ENCODE measurements around the gene PCDHA8. TPM values are rescaled to one million over a fixed set of nuclear protein-coding genes. Genes with fewer than 3 reads are reported as not detected.
A peak's percentile ranks its signal among the peaks of the same experiment; 100 is the strongest.
"Not testable (repeated sequence)": the region's sequence is repeated elsewhere in the genome, so short reads cannot be mapped to it uniquely, and the experiment has no call there.

Gene PCDHA8
- total RNA-seq, 1 experiment from 2014 or later, result 0.03 TPM

DNA sequence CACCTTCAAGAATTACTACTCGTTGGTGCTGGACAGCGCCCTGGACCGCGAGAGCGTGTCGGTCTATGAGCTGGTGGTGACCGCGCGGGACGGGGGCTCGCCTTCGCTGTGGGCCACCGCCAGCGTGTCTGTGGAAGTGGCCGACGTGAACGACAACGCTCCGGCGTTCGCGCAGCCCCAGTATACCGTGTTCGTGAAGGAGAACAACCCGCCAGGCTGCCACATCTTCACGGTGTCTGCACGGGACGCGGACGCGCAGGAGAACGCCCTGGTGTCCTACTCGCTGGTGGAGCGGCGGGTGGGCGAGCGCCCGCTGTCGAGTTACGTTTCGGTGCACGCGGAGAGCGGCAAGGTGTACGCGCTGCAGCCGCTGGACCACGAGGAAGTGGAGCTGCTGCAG lies 18.0 kb upstream of the PCDHA8 start:
- DNase-seq (ENCODE audit: low spot score); in situ Hi-C loops (cut with HindIII; ENCODE audit: low sequenced_read_pairs): not testable (repeated sequence)

DNA sequence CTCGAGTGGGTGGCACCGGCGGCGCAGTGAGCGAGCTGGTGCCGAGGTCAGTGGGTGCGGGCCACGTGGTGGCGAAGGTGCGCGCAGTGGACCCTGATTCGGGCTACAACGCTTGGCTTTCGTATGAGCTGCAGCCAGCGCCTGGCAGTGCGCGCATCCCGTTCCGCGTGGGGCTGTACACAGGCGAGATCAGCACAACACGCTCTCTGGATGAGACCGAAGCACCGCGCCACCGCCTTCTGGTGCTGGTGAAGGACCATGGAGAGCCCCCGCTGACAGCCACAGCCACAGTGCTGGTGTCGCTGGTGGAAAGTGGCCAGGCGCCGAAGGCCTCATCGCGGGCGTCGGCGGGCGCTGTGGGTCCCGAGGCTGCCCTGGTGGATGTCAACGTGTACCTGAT lies 17.5 kb upstream of the PCDHA8 start:
- in situ Hi-C loops (cut with HindIII; ENCODE audit: low sequenced_read_pairs), result no loop called here
- no peak for DNase-seq (ENCODE audit: low spot score)

DNA sequence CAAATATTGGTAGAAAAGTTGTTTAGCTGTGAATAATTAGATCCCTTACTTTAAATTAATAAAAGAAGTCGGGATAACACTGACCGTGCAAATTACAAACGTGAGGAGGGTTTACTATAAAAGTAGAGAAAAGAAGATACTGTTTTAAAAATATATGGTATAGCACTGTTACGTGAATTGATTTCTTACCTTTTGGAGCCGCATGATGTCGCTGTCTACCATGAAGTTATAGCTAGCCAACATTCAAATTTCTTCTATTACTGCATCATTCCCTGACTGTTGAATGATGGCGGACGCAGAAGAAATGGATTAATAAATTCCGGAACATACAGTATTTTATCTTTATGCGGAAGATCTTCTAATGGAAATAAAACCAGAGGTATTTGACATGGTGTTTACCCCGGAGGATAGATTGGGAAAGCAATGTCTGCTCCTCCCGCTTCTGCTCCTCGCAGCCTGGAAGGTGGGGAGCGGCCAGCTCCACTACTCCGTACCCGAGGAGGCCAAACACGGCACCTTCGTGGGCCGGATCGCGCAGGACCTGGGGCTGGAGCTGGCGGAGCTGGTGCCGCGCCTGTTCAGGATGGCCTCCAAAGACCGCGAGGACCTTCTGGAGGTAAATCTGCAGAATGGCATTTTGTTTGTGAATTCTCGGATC lies 13.2 kb upstream of the PCDHA8 start, which contains the start of gene PCDHA6:
Gene PCDHA6 (plus strand): TSS at position 257 of the 658 bp plus-strand sequence. CDS start 132 bp downstream, at position 389.
- in situ Hi-C loops (cut with HindIII; ENCODE audit: low sequenced_read_pairs), result no loop called here

DNA sequence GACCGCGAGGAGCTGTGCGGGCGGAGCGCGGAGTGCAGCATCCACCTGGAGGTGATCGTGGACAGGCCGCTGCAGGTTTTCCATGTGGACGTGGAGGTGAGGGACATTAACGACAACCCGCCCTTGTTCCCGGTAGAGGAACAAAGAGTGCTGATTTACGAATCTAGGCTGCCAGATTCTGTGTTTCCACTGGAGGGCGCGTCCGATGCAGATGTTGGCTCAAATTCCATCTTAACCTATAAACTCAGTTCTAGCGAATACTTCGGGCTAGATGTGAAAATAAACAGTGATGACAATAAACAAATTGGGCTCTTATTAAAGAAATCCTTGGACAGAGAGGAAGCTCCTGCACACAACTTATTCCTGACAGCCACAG lies 12.6 kb upstream of the PCDHA8 start:
- DNase-seq (ENCODE audit: low spot score), result peak; percentile 11
- in situ Hi-C loops (cut with HindIII; ENCODE audit: low sequenced_read_pairs), result no loop called here

More for the DNA sequence above, 13.2 kb upstream of the PCDHA8 start, which contains the start of gene PCDHA6:
- DNase-seq (ENCODE audit: low spot score), result peak; percentile 27

DNA sequence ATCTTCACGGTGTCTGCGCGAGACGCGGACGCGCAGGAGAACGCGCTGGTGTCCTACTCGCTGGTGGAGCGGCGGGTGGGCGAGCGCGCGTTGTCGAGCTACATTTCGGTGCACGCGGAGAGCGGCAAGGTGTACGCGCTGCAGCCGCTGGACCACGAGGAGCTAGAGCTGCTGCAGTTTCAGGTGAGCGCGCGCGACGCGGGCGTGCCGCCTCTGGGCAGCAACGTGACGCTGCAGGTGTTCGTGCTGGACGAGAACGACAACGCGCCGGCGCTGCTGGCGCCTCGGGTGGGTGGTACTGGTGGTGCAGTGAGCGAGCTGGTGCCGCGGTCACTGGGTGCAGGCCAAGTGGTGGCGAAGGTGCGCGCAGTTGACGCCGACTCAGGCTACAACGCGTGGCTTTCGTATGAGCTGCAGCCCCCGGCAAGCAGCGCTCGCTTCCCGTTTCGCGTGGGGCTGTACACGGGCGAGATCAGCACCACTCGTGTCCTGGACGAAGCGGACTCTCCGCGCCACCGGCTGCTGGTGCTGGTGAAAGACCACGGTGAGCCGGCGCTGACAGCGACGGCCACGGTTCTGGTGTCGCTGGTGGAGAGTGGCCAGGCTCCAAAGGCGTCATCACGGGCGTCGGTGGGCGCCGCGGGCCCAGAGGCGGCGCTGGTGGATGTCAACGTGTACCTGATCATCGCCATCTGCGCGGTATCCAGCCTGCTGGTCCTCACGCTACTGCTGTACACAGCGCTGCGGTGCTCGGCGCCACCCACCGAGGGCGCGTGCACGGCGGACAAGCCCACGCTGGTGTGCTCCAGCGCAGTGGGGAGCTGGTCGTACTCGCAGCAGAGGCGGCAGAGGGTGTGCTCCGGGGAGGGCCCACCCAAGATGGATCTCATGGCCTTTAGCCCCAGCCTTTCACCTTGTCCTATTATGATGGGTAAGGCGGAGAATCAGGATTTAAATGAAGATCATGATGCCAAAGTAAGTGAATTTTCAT lies 11.2 kb upstream of the PCDHA8 start:
- DNase-seq (ENCODE audit: low spot score); in situ Hi-C loops (cut with HindIII; ENCODE audit: low sequenced_read_pairs): not testable (repeated sequence)

DNA sequence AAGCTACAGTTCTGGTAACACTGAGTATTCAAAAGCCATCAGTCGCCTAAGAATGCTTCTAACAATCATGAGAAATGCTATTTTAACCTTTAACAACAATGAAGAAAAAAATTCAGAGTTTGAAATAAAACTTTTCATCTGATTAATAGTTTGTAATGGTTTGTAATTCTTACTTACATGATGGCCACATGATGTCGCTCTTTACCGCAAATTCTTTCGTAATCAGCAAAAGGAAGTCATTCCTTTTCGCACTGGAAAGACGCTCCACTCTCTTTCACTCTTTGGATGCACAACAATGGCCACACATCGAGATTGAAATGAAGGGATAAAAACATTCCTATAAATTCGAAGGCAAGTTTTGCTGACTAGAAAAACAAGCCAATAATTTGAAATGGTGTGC lies 7.0 kb upstream of the PCDHA8 start, which contains the start of gene PCDHA7:
Gene PCDHA7 (plus strand): TSS at position 277 of the 400 bp plus-strand sequence. CDS start 115 bp downstream, at position 392.
- DNase-seq (ENCODE audit: low spot score), result peak; percentile 51
- in situ Hi-C loops (cut with HindIII; ENCODE audit: low sequenced_read_pairs), result no loop called here

DNA sequence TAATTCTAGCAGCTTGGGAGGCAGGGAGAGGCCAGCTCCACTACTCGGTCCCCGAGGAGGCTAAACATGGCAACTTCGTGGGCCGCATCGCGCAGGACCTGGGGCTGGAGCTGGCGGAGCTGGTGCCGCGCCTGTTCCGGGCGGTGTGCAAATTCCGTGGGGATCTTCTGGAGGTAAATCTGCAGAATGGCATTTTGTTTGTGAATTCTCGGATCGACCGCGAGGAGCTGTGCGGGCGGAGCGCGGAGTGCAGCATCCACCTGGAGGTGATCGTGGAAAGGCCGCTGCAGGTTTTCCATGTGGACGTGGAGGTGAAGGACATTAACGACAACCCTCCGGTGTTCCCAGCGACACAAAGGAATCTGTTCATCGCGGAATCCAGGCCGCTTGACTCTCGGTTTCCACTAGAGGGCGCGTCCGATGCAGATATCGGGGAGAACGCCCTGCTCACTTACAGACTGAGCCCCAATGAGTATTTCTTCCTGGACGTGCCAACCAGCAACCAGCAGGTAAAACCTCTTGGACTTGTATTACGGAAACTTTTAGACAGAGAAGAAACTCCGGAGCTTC lies 6.5 kb upstream of the PCDHA8 start:
- DNase-seq (ENCODE audit: low spot score); in situ Hi-C loops (cut with HindIII; ENCODE audit: low sequenced_read_pairs): not testable (repeated sequence)

DNA sequence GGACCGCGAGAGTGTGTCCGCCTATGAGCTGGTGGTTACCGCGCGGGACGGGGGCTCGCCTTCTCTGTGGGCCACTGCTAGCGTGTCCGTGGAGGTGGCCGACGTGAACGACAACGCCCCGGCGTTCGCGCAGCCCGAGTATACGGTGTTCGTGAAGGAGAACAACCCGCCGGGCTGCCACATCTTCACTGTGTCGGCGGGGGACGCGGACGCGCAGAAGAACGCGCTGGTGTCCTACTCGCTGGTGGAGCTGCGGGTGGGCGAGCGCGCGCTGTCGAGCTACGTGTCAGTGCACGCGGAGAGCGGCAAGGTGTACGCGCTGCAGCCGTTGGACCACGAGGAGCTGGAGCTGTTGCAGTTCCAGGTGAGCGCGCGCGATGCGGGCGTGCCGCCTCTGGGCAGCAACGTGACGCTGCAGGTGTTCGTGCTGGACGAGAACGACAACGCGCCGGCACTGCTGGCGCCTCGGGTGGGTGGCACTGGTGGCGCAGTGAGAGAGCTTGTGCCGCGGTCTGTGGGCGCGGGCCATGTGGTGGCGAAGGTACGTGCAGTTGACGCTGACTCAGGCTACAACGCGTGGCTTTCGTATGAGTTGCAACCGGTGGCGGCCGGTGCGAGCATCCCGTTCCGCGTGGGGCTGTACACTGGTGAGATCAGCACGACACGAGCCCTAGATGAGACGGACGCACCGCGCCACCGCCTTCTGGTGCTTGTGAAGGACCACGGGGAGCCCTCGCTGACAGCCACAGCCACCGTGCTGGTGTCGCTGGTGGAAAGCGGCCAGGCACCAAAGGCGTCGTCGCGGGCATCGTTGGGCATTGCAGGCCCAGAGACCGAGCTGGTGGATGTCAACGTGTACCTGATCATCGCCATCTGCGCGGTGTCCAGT lies 5.1 kb upstream of the PCDHA8 start:
- in situ Hi-C loops (cut with HindIII; ENCODE audit: low sequenced_read_pairs), result no loop called here
- no peak for DNase-seq (ENCODE audit: low spot score)

DNA sequence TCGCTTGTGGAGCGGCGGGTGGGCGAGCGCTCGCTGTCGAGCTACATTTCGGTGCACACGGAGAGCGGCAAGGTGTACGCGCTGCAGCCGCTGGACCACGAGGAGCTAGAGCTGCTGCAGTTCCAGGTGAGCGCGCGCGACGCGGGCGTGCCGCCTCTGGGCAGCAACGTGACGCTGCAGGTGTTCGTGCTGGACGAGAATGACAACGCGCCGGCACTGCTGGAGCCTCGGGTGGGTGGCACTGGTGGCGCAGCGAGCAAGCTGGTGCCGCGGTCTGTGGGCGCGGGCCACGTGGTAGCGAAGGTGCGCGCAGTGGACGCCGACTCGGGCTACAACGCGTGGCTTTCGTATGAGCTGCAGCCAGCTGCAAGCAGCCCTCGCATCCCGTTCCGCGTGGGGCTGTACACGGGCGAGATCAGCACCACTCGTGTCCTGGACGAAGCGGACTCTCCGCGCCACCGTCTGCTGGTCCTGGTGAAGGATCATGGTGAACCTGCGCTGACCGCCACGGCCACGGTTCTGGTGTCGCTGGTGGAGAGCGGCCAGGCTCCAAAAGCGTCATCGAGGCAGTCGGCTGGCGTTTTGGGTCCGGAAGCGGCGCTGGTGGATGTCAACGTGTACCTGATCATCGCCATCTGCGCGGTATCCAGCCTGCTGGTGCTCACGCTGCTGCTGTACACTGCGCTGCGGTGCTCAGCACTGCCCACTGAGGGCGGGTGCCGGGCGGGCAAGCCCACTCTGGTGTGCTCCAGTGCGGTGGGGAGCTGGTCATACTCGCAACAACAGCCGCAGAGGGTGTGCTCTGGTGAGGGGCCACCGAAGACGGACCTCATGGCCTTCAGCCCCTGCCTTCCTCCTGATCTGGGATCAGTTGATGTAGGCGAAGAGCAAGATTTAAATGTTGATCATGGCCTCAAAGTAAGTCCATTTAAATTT lies 2.1 kb downstream of the PCDHA8 start:
- DNase-seq (ENCODE audit: low spot score), result no peak
- in situ Hi-C loops (cut with HindIII; ENCODE audit: low sequenced_read_pairs), result no loop called here

DNA sequence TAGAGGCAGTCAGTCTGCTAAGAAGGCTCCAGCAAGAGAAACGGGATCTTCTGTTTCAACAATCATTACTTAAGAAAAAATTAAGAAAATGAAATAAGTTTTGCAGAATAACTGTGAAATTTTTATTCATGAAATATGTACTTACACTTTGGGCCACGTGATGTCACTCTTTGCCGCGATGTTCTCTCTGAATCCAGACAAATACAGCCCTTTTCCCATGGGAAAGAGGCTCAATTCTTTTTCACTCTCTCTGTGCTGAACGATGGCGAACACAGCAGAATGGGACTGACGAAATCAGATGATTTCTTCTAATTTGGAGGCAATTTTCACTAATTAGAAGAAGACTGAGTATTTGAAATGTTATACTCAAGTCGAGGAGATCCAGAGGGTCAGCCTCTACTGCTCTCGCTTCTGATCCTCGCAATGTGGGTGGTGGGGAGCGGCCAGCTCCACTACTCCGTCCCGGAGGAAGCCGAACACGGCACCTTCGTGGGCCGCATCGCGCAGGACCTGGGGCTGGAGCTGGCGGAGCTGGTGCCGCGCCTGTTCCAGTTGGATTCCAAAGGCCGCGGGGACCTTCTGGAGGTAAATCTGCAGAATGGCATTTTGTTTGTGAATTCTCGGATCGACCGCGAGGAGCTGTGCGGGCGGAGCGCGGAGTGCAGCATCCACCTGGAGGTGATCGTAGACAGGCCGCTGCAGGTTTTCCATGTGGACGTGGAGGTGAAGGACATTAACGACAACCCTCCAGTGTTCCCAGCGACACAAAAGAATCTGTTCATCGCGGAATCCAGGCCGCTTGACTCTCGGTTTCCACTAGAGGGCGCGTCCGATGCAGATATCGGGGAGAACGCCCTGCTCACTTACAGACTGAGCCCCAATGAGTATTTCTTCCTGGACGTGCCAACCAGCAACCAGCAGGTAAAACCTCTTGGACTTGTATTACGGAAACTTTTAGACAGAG lies 7.4 kb downstream of the PCDHA8 start, which contains the start of gene PCDHA9:
Gene PCDHA9 (plus strand): TSS at position 244 of the 964 bp plus-strand sequence. CDS start 114 bp downstream, at position 358.
- DNase-seq (ENCODE audit: low spot score); in situ Hi-C loops (cut with HindIII; ENCODE audit: low sequenced_read_pairs): not testable (repeated sequence)

DNA sequence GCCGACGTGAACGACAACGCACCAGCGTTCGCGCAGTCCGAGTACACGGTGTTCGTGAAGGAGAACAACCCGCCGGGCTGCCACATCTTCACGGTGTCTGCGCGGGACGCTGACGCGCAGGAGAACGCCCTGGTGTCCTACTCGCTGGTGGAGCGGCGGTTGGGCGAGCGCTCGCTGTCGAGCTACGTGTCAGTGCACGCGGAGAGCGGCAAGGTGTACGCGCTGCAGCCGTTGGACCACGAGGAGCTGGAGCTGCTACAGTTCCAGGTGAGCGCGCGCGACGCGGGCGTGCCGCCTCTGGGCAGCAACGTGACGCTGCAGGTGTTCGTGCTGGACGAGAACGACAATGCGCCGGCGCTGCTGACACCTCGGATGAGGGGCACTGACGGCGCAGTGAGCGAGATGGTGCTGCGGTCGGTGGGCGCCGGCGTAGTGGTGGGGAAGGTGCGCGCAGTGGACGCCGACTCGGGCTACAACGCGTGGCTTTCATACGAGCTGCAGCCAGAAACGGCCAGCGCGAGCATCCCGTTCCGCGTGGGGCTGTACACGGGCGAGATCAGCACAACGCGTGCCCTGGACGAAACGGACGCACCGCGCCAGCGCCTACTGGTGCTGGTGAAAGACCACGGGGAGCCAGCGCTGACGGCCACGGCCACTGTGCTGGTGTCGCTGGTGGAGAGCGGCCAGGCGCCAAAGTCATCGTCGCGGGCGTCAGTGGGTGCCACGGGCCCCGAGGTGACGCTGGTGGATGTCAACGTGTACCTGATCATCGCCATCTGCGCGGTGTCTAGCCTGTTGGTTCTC lies 9.0 kb downstream of the PCDHA8 start:
- DNase-seq (ENCODE audit: low spot score); in situ Hi-C loops (cut with HindIII; ENCODE audit: low sequenced_read_pairs): not testable (repeated sequence)

DNA sequence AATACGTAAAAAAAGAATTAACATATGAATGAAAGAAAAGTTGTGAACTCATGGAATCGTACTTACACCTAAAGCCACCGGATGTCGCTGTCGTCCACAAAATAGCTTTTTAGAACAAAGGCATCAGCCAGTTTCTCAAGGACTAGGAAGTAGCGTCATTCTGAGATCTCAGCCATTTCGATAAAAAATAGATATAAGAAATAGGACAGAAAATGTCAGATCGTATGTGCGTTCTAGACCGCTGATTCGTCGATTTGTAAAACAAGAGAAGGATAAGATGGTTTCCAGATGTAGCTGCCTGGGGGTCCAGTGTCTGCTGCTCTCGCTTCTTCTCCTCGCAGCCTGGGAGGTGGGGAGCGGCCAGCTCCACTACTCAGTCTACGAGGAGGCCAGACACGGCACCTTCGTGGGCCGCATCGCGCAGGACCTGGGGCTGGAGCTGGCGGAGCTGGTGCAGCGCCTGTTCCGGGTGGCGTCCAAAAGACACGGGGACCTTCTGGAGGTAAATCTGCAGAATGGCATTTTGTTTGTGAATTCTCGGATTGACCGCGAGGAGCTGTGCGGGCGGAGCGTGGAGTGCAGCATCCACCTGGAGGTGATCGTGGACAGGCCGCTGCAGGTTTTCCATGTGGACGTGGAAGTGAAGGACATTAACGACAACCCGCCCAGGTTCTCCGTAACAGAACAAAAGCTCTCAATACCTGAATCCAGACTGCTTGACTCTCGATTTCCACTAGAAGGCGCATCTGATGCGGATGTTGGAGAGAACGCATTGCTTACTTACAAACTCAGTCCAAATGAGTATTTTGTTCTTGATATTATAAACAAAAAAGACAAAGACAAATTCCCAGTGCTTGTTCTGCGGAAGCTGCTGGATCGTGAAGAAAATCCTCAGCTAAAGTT lies 15.0 kb downstream of the PCDHA8 start, which contains the start of gene PCDHA10:
Gene PCDHA10 (plus strand): TSS at position 126 of the 903 bp plus-strand sequence. CDS start 152 bp downstream, at position 278.
- peak; percentile 25 for DNase-seq (ENCODE audit: low spot score)
- in situ Hi-C loops (cut with HindIII; ENCODE audit: low sequenced_read_pairs), result no loop called here

DNA sequence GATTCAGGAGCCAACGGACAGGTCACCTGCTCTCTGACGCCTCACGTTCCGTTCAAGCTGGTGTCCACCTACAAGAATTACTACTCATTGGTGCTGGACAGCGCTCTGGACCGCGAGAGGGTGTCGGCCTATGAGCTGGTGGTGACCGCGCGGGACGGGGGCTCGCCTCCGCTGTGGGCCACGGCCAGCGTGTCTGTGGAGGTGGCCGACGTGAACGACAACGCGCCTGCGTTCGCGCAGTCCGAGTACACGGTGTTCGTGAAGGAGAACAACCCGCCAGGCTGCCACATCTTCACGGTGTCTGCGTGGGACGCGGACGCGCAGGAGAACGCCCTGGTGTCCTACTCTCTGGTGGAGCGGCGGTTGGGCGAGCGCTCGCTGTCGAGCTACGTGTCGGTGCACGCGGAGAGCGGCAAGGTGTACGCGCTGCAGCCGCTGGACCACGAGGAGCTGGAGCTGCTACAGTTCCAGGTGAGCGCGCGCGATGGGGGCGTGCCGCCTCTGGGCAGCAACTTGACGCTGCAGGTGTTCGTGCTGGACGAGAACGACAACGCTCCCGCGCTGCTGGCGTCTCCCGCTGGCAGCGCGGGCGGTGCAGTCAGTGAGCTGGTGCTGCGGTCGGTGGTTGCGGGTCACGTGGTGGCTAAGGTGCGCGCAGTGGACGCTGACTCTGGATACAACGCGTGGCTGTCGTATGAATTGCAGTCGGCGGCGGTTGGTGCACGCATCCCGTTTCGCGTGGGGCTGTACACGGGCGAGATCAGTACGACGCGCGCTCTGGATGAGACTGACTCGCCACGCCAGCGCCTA lies 16.4 kb downstream of the PCDHA8 start:
- DNase-seq (ENCODE audit: low spot score), result no peak
- in situ Hi-C loops (cut with HindIII; ENCODE audit: low sequenced_read_pairs), result no loop called here

DNA sequence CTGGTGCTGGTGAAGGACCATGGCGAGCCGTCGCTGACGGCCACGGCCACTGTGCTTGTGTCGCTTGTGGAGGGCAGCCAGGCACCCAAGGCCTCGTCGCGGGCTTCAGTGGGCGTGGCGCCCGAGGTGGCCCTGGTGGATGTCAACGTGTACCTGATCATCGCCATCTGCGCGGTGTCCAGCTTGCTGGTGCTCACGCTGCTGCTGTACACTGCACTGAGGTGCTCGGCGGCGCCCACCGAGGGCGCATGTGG lies 16.9 kb downstream of the PCDHA8 start:
- in situ Hi-C loops (cut with HindIII; ENCODE audit: low sequenced_read_pairs), result no loop called here
- DNase-seq (ENCODE audit: low spot score), result no peak
